GOT3 (cell line): ENCODE data around the gene FOXA3.
"Not testable (repeated sequence)": the region's sequence is repeated elsewhere in the genome, so short reads cannot be mapped to it uniquely, and the experiment has no call there.

Experiments
- DNase-seq: peaks from one replicate; lab custom pipeline; 2025; ENCODE audit warnings: mixed read lengths; lab: John Stamatoyannopoulos, UW

Gene FOXA3

GRCh38 chr19:45895519-45895972 is 31.4 kb downstream of the FOXA3 start:
- no peak for DNase-seq

- DNase-seq = not testable (repeated sequence)
These were observed 32.0 kb downstream of the FOXA3 start for GRCh38 chr19:45895983-45896599.

DNA sequence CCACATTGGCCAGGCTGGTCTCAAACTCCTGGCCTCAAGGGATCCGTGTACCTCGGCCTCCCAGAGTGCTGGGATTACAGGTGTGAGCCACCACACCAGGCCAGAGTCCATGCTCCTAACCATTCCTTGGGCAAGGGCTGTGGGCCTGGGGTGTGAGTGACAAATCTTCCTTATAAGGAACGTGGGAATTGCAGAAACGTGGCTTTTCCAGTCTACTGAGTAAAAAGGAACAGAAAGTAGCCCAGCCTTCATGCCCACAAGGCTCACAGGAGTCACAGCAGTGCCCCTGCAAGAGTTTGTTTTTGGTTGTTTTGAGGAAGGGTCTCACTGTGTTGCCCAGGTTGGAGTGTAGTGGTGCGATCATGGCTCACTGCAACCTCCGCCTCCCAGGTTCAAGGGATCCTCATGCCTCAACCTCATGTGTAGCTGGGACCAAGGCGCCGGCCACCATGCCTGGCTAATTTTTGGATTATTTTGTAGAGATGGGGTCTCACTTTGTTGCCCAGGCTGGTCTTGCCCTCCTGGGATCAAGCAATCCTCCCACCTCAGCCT is 33.2 kb downstream of the FOXA3 start:
- no peak for DNase-seq

- DNase-seq = no peak
These were observed 35.1 kb downstream of the FOXA3 start for GRCh38 chr19:45899253-45899652.

DNA sequence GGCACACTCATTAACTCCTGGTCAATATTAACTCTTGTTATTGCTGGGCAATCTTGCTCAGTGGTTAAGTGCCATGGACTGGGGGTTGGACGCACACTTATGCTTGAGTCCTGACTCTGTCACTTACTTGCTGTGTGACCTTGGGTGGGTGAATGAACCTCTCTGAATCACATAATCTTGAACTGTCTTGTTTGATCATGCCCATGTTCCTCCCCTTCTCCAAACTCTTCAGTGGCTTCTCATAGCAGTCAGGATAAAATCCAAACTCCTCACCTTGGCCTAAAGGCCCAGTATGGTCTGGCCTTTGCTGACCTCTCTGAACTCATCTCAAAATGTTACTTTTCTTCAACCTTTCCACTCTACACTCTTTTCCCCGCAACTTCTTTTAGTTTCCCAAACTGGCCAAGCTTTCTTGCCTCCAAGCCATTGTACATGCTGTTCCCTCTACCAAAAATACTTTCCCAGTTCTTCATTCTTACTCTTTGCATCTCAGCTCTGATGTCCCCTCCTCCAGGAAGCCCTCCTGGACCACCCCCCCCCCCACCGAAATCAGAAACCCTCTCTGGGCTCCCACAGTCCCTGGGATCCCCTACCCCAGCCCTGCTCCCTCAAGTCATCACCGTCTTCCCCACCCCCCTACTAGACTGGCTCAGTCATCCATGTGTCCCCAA is 35.9 kb downstream of the FOXA3 start:
- DNase-seq = no peak

DNA sequence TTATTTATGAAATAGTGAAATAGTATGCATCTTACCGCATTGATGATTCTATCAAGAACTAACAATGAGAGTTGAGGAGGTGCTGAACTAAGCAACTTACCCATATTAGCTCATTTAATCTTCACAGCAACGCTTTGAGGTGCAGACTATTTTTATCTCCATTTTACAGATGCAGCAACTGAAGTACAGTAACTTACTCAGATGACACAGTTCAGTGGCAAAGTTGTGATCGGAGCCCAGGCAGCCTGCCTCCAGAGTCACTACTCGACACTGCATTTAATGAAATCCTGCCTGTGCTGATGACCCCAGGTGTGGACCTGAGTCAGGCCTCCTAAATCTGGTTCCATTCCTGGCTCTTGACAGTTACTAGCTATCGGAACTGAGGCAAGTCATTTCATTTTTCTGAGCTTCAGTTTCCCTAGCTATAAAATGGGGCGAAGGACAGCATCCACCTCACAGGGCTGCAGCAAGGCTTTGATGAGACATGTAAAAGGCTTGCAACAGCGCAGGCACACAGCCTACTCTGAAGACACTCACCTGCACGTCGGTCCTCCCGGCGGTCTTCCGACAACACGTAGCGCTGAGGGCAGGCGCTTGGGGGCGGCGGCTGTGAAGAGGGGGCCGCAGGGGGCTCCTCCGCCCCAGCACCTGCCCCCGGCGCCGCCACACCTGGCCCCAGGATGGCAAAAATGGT is 36.8 kb downstream of the FOXA3 start:
- no peak for DNase-seq

DNA sequence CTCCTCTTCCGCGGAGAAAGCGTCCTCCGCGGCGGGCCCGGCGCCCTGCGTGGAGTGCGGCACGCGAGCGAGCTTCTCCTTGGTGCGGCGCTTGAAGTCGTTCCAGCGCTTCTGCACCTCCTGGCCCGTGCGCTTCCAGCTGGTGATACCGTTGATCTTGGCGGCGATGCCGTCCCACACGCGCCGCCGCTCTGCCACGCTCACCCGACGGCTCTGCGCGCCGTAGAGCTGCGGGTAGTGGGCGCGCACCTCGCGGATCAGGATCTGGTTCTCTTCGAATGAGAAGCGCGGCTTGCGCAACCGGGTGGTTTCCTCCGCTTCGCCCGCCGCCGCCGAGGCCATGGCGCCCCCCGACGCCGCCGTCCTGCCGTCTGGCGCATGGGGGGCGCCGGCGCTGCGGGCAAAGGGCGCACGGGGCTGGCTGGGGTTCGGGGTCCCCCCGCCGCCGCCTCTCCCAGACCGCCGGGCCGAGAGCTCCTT is 37.3 kb downstream of the FOXA3 start:
- DNase-seq = no peak

GRCh38 chr19:45901912-45902650 is 38.0 kb downstream of the FOXA3 start, which contains the start of gene MYPOP:
Gene MYPOP, minus strand, starts transcription at chr19:45902613. Its CDS starts 840 bp downstream, at chr19:45901773.
- DNase-seq = no peak

DNA sequence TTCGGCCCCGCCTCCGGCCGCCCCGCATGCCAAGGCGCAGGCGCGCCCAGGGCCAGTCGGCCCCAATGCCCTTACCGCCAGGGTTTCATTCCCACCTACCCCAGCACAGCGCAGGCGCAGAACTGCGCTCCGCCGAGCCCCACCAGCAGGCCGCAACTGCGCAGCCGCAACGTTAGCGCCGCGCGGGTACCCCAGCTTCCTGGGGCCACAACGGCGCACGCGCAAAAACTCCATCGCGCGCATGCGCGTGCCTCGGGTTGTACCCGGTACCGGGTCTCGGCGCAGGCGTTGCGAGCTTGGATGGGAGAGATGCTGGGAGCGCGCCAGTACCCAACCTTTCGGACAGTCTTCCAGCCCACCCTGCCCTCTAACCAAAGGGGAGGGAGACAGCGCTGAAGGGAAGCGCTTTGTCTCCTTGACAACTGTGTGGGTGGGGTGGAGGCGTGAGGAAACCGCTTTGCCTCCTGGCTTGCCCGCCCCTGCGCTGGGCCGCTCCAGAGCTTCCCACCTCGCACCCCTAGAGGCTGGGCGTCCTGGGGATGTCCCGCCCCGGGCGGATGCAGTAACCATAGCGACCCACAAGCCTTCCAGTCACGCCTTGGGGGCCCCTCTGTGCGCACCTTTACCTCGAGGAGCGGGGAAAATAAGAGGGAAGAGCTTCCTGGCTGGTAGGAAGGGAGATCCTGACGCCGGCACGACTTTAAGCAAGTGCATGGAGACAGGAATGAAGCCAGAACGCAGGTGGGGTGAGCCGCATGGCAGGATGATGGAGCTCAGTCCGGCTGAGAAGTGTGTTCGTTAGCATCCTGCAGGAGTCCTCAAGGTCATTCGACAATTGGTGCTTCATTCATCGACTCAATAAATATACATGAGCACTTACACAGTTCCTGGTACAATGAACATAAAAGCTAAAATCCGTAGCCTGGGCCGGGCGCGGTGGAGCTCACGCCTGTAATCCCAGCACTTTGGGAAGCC is 38.8 kb downstream of the FOXA3 start:
- DNase-seq = peak; percentile 97

DNA sequence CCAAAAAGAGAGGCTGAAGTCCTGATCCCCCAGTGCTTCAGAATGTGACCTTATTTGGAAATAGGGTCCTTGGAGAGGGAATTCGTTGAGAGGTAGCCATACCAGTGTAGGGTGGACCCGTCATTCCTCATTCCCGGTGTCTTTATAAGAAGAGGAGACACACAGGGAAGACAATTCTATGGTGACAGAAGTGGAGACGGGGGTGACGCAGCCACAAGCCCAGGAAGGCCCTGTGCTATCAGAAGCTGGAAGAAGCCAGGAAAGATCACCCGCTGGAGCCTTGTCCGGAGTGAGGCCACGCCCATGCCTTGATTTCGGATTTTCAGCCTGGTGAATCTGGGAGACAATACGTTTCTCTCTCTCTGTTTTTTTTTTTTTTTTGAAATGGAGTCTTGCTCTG is 40.9 kb downstream of the FOXA3 start:
- DNase-seq = no peak

DNA sequence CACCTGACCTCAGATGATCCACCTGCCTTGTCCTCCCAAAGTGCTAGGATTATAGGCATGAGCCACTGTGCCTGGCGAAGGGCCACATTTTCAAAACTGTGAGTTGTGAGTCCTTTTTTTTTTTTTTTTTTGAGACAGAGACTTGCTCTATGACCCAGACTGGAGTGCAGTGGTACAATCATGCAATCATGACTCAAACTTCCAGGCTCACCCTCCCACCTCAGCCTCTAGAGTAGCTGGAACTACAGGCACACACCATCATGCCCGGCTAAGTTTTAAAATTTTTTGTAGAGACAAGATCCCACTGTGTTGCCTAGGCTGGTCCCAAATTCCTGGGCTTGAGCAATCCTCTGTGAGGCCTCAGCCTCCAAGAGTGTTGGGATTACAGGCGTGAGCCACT is 42.1 kb downstream of the FOXA3 start:
- DNase-seq = no peak

GRCh38 chr19:45908956-45909355 is 44.8 kb downstream of the FOXA3 start:
- DNase-seq = no peak

GRCh38 chr19:45911291-45911690 is 47.2 kb downstream of the FOXA3 start:
- no peak for DNase-seq

GRCh38 chr19:45913874-45914830 is 50.0 kb downstream of the FOXA3 start, which contains the start of gene NANOS2:
Gene NANOS2, minus strand, starts transcription at chr19:45914778. Its CDS starts 85 bp downstream, at chr19:45914693.
- no peak for DNase-seq

- no peak for DNase-seq
These were observed 53.4 kb downstream of the FOXA3 start for GRCh38 chr19:45917421-45918091.

- no peak for DNase-seq
These were observed 54.6 kb downstream of the FOXA3 start for GRCh38 chr19:45918721-45919120.

DNA sequence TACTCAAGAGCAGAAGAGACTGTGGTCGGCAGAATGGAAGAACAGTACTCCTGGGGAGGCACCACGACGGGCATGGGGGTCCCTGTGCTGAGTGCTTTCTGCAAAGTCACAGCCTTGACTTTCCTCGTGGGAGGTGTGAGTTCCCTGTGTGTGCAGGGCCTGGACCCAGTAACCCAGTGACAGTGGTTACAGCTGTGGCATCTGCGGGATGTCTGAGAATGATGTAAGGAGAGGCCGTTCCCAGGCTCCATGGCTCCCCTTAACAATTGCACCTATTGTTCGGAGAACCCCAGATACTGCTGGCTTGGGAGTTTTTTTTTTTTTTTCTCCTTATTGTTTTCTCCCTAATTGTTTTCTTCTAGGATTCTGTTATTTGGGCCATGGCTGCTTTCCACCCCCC is 55.6 kb downstream of the FOXA3 start:
- no peak for DNase-seq

DNA sequence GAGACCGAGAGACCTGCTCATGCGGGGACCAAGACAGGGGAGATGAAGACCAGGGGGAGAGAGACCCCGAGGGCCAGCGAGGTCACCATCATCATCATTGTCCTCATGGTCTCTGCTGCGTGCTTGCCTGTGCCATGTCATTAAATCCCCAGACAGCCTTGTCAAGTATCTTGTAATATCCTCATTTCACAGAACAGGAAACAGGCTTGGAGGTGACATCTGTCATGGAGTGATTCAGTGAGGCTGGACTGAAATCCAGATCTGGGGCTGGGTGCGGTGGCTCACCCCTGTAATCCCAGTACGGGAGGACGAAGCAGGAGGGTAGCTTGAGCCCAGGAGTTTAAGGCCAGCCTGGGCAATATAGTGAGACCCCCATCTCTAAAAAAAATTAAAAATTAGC is 56.3 kb downstream of the FOXA3 start:
- DNase-seq = no peak

DNA sequence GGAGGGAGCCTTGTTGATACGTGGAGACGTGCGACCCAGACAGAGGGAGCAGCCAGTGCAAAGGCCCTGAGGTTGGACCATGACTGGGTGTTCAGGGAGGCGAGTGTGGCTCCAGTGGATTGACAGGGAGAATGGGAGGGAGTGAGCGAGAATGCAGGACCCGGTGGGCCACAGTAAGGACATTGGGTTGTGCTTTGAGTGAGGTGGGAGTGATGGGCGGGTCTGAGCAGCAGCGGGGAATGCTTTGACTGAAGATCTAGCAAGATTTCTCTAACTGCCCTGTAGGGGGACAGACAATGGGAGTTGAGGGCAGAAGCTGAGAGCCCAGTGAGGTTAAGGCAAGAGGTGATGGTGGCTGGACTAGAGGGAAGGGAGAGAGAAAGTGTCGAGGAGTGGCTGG is 58.2 kb downstream of the FOXA3 start:
- no peak for DNase-seq
